Sigmoid colon (tissue), 4 donors: ENCODE measurements around the gene ENO3.

Experiments
- CTCF ChIP-seq, 4 experiments: fragments of 450-650 bp in 3 of 4; fragments of 200-600 bp in 1 of 4; IDR thresholded peaks; one replicate each; pipeline ENCODE4 v1.5.1; 2016 to 2019; ENCODE audit warnings: antibody characterized with exemption in 4 of 4, mild to moderate bottlenecking in 3 of 4, moderate library complexity in 2 of 4
- EP300 ChIP-seq, 4 donors: sonication (generic); formaldehyde crosslinking; IDR thresholded peaks; one replicate each; pipeline ENCODE4 v1.6.1; 2017; ENCODE audit warnings: antibody characterized with exemption in 4 of 4
- POLR2AphosphoS5 ChIP-seq, 4 donors: sonication (generic); formaldehyde crosslinking; IDR thresholded peaks; one replicate each; pipeline ENCODE4 v1.6.1; 2017; ENCODE audit warnings: antibody characterized with exemption in 4 of 4

GRCh38 chr17:4953451-4953961, 2.6 kb downstream of the ENO3 start:
- TF ChIP-seq POLR2AphosphoS5 (IDR thresholded peaks at IDR 0.05) = no peak
- no peak for TF ChIP-seq CTCF (IDR thresholded peaks at IDR 0.05)
- no peak for TF ChIP-seq EP300 (IDR thresholded peaks at IDR 0.05)
